GM19099 (cell line): ENCODE data around the gene SIVA1.

Source experiments
- POLR2A ChIP-seq: IDR thresholded peaks from 3 replicates; pipeline ENCODE4 v1.6.1; 2011; ENCODE audit warnings: low read depth; ENCODE audit not compliant: insufficient read length; ENCODE audit errors: extremely low read depth

SIVA1 gene

GRCh38 chr14:104714681-104715080 lies 38.3 kb upstream of the SIVA1 start:
- no peak for TF ChIP-seq POLR2A

GRCh38 chr14:104715416-104715815 lies 37.5 kb upstream of the SIVA1 start:
- TF ChIP-seq POLR2A = no peak

GRCh38 chr14:104715871-104716270 lies 37.1 kb upstream of the SIVA1 start:
- no peak for TF ChIP-seq POLR2A

GRCh38 chr14:104717137-104717536 lies 35.8 kb upstream of the SIVA1 start:
- TF ChIP-seq POLR2A = no peak

DNA sequence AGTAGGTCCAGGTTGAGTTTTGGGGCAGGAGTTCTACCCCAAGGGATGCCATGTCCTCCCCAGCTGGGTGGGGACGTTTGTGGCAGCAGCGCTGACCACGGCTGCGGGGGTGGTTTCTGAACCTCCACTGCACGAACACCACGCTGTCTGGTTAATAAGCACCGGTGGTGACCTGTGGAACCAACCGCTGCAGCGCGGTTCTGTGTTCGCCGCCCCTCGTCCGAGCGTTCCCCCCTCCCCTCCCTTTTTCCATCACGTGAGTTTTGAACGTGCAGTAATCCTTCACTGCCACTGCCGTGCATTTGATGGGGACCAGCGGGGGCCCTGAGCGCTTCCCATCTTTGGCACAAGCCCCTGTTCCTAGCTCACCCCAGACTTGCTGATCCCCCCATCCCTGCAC lies 35.3 kb upstream of the SIVA1 start:
- no peak for TF ChIP-seq POLR2A

DNA sequence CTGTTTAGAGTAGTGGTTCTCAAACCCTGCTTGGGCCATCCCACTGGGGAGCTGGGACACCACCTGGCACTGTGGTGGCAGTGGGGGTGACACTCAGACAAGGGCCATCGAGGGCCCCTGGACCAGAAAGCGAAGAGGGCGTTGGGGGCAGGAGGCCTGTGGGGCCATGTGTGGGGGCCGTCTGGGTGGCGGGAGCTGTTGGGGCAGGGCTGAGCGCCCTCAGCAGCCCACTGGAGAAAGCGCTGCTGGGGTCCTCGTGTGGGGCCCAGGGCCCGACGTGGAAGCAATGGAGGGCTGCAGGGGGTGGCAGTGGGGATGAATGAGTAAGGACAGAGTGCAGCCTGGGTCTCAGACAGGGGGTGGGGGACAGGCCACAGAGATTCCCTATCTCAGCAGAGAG lies 34.8 kb upstream of the SIVA1 start:
- no peak for TF ChIP-seq POLR2A

GRCh38 chr14:104718871-104719270 lies 34.1 kb upstream of the SIVA1 start:
- TF ChIP-seq POLR2A = no peak

DNA sequence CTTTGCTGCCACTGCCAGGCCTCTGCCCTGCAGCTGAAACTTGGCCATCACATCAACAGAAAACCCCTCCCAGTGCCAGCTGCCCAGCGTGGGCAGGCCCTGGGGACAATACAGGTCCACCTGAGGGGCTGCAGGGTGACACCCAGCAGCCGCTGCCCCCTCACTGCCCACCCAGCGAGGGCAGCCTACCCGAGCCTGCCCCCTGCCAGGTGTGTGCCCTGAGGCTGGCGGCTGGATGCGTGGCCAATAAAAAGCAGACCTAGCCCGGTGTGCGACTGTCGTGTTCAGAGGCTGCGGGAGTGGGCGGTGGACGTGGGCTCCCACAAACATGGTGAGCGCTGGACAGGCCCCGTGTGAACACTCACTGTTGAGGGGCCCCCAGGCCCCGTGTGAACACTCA lies 33.6 kb upstream of the SIVA1 start:
- no peak for TF ChIP-seq POLR2A

- TF ChIP-seq POLR2A = no peak
Observed at GRCh38 chr14:104721505-104722431, 31.2 kb upstream of the SIVA1 start.

GRCh38 chr14:104722938-104723650 lies 29.9 kb upstream of the SIVA1 start:
- no peak for TF ChIP-seq POLR2A

DNA sequence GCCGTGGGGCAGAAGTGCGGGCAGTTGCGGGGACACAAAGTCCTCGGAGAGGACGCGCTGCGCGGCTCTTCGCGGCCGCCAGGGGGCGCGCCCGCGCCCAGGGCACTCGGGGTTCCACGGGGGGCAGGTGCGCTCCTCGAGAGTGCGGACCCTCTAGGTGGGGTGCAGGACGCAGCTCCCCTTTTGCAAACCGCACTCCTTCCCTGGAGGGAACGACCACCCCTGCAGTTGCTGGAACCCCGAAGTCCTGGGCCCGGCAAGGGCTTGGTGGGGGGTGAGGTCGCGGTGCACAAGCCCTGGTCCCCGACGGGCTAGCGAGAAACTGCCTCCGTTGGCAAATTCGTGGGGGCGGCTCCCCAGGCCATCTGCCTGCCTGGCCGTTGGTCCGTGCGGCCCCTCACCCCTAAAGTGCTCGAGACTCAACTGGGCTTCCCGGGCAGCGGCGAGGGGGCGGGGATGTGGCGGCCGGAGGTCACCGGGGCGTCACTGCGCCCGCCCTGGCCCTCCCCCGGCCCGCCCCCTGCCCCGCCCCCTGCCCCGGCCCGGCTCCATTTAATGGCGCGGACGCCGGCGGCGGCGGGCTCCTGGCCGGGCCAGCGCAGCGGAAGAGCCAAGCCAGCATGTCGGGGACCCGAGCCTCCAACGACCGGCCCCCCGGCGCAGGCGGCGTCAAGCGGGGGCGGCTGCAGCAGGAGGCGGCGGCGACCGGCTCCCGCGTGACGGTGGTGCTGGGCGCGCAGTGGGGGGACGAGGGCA lies 29.1 kb upstream of the SIVA1 start, which contains the start of gene ADSS1:
Gene ADSS1 (plus strand): TSS at position 579 of the 756 bp plus-strand sequence. CDS start 42 bp downstream, at position 621.
- TF ChIP-seq POLR2A = peak; percentile 26

DNA sequence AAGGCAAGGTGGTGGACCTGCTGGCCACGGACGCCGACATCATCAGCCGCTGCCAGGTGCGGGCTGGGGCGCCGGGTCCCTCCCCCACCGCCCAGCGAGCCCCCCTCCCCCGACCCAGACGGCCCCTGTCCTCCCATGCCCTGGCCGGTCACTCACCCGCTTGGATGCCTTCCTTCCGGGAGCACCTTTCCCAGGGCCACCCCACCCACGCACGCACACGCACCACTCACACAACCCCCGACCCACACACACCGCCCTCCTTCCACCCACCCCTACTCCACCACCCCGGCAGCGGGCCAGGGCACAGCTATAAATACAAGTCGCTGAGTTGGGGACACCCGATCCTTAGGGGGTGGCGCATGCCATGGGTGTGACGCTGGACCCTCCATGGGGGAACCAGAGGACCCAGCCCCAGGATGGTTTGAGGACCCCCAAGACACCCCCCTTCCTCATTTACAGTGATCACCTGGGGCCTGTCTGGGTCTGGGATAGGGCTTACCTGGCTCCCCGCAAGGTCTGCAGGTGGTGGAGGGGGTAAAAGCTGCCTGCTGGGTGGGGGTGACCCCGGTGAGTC lies 28.5 kb upstream of the SIVA1 start:
- no peak for TF ChIP-seq POLR2A

- TF ChIP-seq POLR2A = no peak
Observed at GRCh38 chr14:104724981-104725771, 27.8 kb upstream of the SIVA1 start.
